CD4-positive, alpha-beta T cell treated with Interleukin-6 at 100 ng/mL for 8 hours (primary cell): ENCODE results near the gene PLEKHA1.

ENCODE experiments used
- DNase-seq: peaks from one replicate; pipeline ENCODE4 v3.0.0-alpha.2; 2020; ENCODE audit warnings: mixed read lengths, low spot score

Gene PLEKHA1

DNA sequence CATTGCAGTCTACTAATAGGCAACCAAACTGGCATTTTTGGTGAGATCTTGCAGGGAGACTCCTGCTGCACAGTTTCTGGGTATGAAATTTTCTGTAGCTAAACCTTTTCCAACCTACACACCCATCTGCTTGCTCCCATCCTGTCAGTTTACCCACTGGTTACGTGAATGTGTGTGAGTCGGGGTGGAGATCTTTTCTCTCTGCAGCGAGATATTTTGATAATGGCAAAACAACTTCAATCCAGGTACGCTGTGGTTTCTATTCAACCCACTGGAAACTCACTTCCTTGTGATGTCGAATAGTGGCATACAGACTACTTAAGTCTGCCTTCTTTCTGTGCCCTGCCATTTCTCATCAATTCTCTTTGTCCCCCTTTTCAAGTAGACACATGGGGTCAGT, 4.5 kb downstream of the PLEKHA1 start:
- no peak for DNase-seq

GRCh38 chr10:122379537-122379936, 5.0 kb downstream of the PLEKHA1 start:
- DNase-seq: no peak

- DNase-seq: no peak
Measured at GRCh38 chr10:122380703-122381102, 6.2 kb downstream of the PLEKHA1 start.

- no peak for DNase-seq
Measured at GRCh38 chr10:122381680-122382079, 7.2 kb downstream of the PLEKHA1 start.

DNA sequence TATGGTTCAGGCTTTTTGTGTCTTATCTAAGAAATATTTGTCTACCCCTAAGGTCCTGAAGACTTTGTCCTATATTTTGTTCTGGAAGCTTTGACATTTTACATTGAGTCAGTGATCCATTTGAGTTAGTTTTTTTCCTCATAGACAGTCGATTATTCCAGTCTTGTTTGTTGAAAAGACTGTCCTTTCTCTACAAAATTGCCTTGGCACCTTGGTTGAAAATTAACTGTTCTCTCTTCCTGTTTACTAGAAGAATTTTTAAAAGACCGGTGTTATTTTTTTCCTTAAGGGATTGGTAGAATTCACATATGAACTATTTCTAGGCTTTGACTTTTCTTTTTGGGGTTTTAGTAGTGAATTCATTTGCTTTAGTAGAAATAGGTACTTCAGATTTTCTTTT, 12.0 kb downstream of the PLEKHA1 start:
- no peak for DNase-seq

DNA sequence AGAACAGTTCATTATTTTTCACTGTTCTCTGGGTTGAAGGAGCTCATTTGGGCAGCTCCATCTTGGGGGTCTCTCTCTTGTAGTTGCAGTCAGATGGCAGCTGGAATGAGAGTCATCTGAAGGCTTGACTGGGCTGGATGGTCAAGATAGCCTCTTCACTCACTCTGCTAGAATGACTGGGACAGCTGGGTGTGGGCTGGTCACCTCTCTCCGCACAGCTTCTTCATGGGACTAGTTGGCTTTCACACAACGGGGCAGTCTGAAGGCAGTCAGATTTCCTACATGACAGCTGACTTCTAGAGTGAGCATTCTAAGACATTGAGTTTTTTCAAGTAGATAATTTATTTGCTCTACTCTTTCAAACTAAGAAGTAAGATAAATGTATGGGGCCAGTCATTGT, 13.1 kb downstream of the PLEKHA1 start:
- no peak for DNase-seq

GRCh38 chr10:122388287-122388997, 13.9 kb downstream of the PLEKHA1 start:
- DNase-seq: no peak

DNA sequence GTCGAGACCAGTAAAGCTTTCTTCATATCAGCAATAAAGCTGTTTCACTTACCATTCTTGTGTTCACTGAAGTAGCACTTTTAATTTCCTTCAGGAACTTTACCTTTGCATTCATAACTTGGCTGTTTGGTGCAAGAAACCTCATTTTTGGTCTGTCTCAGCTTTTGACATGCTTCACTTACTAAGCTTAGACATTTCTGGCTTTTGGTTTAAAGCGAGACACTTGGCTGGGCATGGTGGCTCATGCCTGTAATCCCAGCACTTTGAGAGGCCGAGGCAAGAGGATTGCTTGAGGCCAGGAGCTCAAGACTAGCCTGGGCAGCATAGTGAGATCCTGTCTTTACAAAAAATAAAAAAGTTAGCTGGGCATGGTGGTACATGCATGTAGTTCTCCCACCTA, 15.8 kb downstream of the PLEKHA1 start:
- DNase-seq: no peak

GRCh38 chr10:122390679-122391078, 16.2 kb downstream of the PLEKHA1 start:
- DNase-seq: no peak

- DNase-seq: no peak
Measured at GRCh38 chr10:122391875-122392274, 17.4 kb downstream of the PLEKHA1 start.

GRCh38 chr10:122392835-122393234, 18.3 kb downstream of the PLEKHA1 start:
- DNase-seq: no peak

DNA sequence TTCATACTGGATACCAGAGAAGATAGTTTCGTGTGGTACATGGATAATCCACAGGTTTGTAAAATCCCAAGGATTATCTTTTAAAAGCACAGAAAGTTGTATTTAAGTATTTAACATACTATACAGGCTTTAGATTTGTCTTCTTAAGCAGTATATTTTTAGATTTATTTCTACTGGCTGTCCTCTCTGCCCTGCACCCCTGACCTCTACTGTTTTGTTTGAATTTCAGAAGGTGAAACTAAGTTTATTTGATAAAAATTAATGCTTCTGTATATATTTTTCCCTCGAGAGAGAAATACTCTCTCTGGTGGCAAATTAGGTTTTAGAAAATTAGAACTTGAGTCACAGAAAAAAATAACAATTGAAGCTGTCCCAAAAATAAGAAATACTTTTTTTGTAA, 18.8 kb downstream of the PLEKHA1 start:
- no peak for DNase-seq

DNA sequence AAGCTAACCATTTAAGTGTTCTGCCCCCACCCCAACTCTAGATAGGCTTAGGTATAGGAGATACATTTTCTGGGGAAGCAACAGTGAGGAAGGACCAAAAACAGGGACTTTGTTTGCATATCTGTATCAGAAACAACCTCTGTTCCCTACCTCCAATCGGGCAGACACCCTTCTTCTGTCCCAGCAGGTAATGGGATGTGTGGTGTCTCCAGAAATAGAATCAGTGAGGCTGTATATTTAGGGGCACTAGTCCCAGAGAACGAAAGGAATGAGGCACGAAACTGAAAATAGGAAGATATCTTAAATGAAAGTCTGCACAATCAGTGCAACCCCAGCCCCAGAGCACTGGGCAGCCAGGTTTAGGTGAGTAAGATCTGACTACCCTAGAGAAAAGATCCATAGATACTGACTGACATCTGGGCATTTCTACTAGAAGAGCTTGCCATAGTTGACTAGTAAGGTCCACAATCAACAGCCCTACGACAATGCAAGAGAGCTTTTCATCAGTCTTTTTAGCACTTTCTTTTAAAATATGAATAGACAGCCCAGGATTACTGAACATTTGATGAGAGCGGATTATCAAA, 28.1 kb downstream of the PLEKHA1 start:
- no peak for DNase-seq

- no peak for DNase-seq
Measured at GRCh38 chr10:122404576-122404975, 30.1 kb downstream of the PLEKHA1 start.

DNA sequence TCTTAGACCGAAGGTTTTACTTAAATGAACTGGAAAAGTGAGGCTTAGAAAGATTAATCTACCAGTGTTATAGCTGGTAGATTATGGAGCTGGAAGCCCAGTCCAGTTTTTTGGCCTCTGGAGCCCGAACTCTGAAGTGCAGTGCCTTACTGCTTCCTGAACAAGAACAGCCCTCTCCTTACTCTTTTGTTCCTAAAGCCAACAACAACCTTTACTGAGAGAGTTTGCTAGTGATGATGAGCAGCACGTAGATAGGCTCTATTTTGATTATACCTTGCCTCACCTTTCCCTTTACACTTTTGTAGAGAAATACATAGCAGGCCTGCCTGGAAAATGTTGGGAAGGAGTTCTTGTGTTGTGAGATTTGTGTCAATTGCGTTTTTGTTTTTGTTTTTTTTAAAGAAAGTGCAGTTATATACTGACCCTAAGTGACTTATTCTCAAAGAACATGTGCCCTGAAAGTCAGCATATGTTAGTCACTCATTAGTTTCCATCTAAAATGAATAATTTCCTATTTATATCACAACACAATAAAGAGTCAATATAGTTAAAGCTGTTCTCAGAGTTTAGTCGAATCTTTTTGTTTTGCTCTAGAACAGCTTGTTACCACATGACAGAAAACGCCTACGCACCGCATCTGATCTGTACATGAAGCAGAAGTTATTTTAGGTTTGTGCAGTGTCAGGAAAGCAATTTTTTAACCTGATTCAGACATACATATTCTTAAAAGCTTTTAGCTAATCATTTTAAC, 33.0 kb downstream of the PLEKHA1 start:
- no peak for DNase-seq

- no peak for DNase-seq
Measured at GRCh38 chr10:122413327-122413726, 38.8 kb downstream of the PLEKHA1 start.

GRCh38 chr10:122417667-122418066, 43.2 kb downstream of the PLEKHA1 start:
- no peak for DNase-seq

DNA sequence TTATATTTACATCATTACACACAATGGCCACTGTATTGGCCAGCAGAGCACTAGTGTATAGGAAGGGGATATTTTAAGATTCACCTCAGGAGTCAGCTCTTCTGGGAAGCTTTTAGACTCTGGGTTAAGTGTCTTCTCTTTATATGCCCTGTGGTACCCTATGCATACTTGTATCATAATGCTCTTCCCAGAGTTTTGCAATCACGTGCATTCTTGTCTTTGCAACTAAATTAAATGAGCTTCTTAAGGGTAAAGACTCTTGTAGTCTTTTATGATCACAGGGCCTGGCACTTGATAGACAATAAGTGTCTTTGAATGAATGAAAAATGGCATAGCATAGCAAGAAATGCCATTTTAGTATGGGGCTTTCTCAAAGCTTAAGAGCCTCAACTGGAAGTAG, 44.5 kb downstream of the PLEKHA1 start:
- no peak for DNase-seq

DNA sequence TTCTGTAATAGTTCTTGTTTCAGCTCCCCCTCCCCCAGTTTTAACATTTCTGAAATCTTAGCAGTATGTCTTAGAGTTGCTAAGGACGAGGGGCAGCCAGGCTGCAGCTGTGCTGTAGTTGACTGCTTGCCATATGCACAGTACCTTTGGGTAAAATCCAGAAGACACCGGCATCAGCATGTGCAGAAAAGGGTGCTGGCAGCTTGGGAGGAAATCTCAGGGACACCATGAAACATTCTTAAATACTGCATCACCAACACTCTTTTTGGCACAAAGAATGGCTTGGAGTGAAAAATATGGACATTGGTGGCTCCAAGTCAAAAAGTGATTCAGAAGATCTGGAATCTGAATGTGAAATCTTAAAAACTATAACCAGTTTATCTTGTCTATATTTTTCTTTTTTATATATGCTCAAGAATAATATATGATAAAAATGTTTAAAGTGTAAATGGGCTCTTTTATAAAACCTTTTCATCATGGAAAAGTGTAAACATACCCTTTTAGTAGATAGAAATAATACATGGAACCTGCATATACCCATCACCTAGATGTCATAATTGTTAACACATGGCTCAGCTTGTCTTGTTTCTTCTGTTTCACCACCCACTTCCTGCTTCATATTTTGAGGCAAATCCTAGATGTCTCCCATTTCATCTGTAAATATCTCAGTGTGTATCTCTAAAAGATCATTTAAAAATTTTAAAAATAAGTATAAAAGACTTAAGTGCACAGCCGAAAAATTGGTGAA, 45.5 kb downstream of the PLEKHA1 start:
- DNase-seq: no peak

DNA sequence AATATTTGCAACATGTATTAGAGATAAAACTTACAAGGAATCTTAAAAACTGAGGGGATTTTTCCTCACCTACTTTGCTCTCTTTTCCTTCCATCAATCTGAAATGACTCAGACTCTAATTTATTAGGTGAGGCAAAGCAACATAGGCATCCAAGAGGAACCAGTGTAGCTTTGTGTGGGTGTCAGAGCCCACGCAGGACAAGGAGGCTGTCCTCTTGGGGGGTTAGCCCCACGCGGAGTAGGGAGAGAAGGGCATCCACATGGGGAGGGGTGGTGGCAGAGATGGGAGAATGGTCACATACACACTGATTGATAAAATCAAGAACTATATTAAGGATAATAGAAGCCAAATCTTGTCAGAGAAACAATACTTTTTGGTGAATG, 46.1 kb downstream of the PLEKHA1 start:
- no peak for DNase-seq

DNA sequence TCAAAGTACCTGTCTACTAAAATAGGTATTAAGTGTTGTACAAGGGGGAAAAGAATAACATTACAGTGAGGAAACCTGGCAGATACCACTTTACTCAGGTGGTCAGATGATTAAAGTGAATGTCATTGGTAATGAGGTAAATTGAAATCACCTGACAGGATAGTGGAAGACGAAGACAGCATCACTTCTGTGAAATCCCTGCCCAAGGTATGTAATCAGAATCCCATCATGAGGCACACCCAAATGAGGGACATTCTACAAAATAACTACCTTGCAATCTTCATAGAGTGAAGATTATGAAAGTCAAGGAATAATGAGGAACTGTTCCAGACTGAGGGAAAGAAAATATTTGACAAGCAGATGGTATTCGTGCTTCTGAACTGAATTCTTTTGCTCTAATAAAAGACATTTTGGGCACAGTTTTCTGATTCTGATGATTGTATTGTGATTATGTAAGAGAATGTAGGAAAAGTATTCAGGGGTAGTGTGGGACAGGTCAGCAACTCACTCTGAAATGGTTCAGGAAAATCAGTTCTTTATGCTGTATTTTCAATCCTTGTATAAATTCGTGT, 46.6 kb downstream of the PLEKHA1 start:
- no peak for DNase-seq

DNA sequence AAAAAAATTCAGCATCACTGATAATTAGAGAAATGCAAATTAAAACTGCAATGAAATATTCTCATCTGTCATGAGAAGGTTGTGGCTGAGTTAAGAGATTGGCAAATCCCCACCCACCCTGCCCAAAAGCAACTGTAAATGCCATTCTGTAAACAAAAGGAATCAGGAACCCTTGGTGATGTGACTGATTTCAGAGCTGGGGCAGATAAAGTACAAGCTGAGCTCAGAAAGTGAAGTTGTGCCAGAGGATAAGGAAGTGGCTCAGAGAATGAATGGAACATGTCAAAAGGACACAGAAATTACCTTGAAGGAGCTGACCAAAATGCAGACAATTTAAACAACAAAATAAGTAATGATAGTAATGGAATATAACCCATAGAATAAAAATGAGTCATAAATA, 47.2 kb downstream of the PLEKHA1 start:
- DNase-seq: no peak
